HG02798 (cell line): Measurements from ENCODE around the gene ZNRF2.

Experiments used
- ATAC-seq: cut with Tn5 transposase; IDR thresholded peaks from one replicate; pipeline ENCODE4 v1.9.1; 2021; ENCODE audit warnings: mild to moderate bottlenecking; ENCODE audit not compliant: unreplicated experiment, poor library complexity

ZNRF2 gene

GRCh38 chr7:30390736-30391636 is 106.6 kb downstream of the ZNRF2 start:
- no peak for ATAC-seq

GRCh38 chr7:30391806-30392205 is 107.4 kb downstream of the ZNRF2 start:
- no peak for ATAC-seq

GRCh38 chr7:30395676-30396075 is 111.3 kb downstream of the ZNRF2 start:
- ATAC-seq: no peak

- ATAC-seq: no peak
These were observed 112.0 kb downstream of the ZNRF2 start for GRCh38 chr7:30396389-30396788.

- no peak for ATAC-seq
These were observed 119.1 kb downstream of the ZNRF2 start for GRCh38 chr7:30403477-30403876.

- ATAC-seq: no peak
These were observed 120.8 kb downstream of the ZNRF2 start for GRCh38 chr7:30405179-30405578.

GRCh38 chr7:30406664-30407425 is 122.4 kb downstream of the ZNRF2 start:
- ATAC-seq: no peak

- ATAC-seq: no peak
These were observed 126.8 kb downstream of the ZNRF2 start for GRCh38 chr7:30411173-30411572.

GRCh38 chr7:30411897-30412296 is 127.5 kb downstream of the ZNRF2 start:
- no peak for ATAC-seq

GRCh38 chr7:30412782-30413504 is 128.5 kb downstream of the ZNRF2 start:
- ATAC-seq: no peak

- ATAC-seq: no peak
These were observed 129.5 kb downstream of the ZNRF2 start for GRCh38 chr7:30413864-30414263.
